ENCODE measurements around the gene ACADVL. TPM values are rescaled to one million over a fixed set of nuclear protein-coding genes. Genes with fewer than 3 reads are reported as not detected.
"Not testable (repeated sequence)": the region's sequence is repeated elsewhere in the genome, so short reads cannot be mapped to it uniquely, and the experiment has no call there.

ACADVL gene
- 1,048 TPM for total RNA-seq

DNA sequence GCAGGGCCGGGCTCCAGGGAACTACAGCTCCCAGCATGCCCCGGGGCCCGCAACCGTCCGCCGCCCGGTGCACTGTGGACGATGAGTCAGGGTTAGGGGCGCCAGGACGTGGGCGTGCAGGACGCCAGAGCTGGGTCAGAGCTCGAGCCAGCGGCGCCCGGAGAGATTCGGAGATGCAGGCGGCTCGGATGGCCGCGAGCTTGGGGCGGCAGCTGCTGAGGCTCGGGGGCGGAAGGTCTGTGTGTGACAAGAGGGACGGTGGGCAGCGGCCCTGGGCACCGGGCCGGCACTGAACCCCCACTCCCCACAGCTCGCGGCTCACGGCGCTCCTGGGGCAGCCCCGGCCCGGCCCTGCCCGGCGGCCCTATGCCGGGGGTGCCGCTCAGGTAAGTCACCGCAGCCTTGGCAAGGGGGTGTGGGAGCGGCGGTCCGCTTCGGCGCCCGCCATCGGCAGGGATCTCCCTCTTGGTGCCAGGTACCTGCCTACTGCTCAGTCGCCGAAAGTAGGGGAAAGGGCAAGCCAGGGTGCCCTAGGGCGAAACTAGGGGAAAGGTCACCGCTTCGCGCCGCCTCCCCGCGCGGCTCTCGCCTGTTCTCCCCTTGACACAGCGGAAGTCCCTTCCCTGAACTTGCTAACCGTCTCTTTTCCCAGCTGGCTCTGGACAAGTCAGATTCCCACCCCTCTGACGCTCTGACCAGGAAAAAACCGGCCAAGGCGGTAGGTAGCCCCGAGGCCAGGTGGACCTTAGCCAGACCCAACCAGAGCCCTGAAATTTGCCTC is at the start of gene ACADVL, which contains the start of gene DLG4:
ACADVL (plus strand) TSS at position 127 of the 781 bp plus-strand sequence; CDS start at position 174, 47 bp downstream.
DLG4 (minus strand) TSS at position 25 of the 781 bp plus-strand sequence.
- H3K4me1 ChIP-seq = peaks cover 23 to 40% of the 10 kb centered on the region in 2 donors

DNA sequence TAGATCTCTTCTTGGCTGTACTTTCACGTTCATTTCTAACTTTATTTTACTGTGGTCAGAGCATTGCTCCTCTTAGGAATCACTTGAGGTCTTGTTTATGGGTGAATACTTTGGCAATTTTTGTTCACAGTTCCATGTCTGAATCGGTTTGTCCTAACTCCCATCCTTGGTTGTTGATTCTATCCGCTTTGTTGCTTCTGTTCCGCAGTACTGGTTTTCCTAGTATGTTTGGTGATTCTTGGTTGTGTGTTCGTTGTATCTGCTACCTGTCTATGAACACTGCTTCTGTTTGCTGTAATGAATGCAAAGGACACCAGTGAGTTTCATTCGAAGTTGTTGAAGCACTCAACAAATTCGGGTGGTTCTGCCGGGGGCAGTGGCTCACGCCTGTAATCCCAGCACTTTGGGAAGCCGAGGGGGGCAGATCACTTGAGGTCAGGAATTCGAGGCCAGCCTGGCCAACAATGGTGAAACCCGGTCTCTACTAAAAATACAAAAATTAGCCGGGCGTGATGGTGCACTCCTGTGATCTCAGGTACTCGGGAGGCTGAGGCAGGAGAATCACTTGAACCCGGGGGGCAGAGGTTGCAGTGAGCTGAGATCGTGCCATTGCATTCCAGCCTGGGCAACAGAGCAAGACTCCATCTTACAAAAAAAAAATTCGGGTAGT is 47.1 kb upstream of the ACADVL start:
- DNase-seq (ENCODE audit: low spot score in 2 of 2); H3K36me3 ChIP-seq; H3K4me1 ChIP-seq; H3K27ac ChIP-seq; H3K9me3 ChIP-seq; H3K27me3 ChIP-seq; H3K4me3 ChIP-seq; intact Hi-C loops (cut with DNase I): not testable (repeated sequence)

More for the DNA sequence above, at the start of gene ACADVL, which contains the start of gene DLG4:
- Histone ChIP-seq H3K36me3 (peaks cover 31 to 32% of the 10 kb centered on the region in 2 donors), H3K27ac (peak within 1 kb of the TSS; percentile 96 to 100), H3K9me3 (no peaks in the 10 kb centered on the region), H3K27me3 (no peaks in the 10 kb centered on the region), H3K4me3 (peak within 1 kb of the TSS; percentile 81 to 98)
- intact Hi-C loops (cut with DNase I) = loop anchor here (1.0 to 10.0 kb wide), 2 partner anchors 19 to 615 kb away; partner anchors contain the start of genes KDM6B and PHF23
- peak; percentile 78 to 96 for DNase-seq (ENCODE audit: low spot score in 2 of 2)
- TF ChIP-seq, protein P1, sequence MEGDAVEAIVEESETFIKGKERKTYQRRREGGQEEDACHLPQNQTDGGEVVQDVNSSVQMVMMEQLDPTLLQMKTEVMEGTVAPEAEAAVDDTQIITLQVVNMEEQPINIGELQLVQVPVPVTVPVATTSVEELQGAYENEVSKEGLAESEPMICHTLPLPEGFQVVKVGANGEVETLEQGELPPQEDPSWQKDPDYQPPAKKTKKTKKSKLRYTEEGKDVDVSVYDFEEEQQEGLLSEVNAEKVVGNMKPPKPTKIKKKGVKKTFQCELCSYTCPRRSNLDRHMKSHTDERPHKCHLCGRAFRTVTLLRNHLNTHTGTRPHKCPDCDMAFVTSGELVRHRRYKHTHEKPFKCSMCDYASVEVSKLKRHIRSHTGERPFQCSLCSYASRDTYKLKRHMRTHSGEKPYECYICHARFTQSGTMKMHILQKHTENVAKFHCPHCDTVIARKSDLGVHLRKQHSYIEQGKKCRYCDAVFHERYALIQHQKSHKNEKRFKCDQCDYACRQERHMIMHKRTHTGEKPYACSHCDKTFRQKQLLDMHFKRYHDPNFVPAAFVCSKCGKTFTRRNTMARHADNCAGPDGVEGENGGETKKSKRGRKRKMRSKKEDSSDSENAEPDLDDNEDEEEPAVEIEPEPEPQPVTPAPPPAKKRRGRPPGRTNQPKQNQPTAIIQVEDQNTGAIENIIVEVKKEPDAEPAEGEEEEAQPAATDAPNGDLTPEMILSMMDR (IDR thresholded peaks at IDR 0.05) = no peak

DNA sequence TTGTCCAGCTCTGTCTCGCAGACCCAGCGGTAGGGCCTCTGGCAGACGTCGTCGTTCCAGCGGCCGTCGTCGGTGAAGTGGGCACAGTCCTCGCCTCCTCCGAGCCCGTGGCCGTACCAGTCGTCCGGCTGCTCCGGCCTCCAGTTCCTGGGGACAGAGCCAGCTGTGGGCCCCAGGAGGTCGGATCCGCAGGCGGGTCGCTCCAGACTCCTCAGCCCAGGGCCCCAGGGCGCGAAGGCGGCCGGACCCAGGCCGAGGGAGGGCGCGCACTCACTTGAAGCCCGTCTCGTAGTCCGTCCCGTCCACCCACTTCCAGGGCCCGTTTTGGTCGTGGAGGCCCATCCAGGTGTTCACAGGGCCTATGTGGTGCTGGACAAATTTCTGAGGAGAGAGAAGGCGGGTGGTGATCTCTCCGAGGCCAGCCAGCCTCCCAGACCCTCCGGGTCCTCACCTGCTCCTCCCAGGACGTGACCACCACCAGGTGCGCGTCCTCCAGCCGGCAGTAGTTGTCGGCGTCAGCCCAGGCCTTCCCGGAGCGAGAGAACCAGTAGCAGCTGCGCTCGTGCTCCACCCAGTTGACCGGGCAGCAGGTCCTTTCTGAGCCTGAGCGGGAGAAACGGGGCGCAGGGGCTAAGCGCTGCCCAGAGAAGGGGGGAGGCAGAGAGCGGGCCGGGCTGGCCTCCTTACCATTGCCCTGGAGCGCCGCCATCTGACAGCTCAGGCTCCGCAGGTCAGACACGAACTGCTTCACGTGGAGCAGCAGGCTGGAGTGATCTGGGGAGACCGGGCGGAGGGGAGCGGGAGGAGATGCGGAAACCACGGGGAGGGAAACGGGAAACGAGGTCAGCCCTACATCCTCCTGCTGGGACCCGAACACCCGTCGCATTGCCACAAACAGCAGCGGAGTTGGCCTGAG is 45.8 kb upstream of the ACADVL start:
- H3K4me1 ChIP-seq = peaks cover 4 to 13% of the 10 kb centered on the region in 2 donors
- no peaks in the 10 kb centered on the region for H3K27me3 ChIP-seq
- H3K27ac ChIP-seq = no peak overlapping the region
- H3K36me3 ChIP-seq = no peaks in the 10 kb centered on the region
- no peak for DNase-seq (ENCODE audit: low spot score in 2 of 2)
- intact Hi-C loops (cut with DNase I) = no loop called here
- H3K9me3 ChIP-seq = no peaks in the 10 kb centered on the region
- no peak overlapping the region for H3K4me3 ChIP-seq
- TF ChIP-seq, protein P1 (IDR thresholded peaks at IDR 0.05) = no peak

DNA sequence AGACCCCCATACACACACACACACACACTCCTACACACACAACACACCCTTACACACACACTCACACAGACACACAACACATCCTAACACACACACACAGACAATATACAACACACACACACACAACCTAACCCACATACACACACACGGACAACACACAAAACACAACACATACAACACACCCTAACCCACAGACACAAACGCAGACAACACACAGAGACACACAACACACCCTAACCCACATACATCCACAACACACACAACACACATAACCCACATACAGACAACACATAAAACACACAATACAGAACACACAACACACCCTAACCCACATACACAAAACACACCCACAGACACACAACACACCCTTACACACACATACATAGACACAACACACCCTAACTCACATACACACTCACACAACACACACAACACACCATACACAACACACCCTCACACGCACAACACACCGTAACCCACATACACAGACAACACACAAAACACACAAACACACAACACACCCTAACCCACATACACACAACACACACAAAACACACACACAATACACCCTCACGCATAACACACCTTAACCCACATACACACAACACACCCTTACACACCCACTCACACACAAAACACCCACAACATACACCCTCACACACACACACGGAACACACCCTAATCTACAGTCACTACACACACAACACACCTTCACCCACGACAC is 45.0 kb upstream of the ACADVL start:
- no peak overlapping the region for H3K4me3 ChIP-seq
- TF ChIP-seq, protein P1 (IDR thresholded peaks at IDR 0.05) = no peak
- H3K9me3 ChIP-seq = no peaks in the 10 kb centered on the region
- no peak overlapping the region for H3K27ac ChIP-seq
- DNase-seq (ENCODE audit: low spot score in 2 of 2) = no peak
- peaks cover 4 to 13% of the 10 kb centered on the region in 2 donors for H3K4me1 ChIP-seq
- no peaks in the 10 kb centered on the region for H3K36me3 ChIP-seq
- H3K27me3 ChIP-seq = no peaks in the 10 kb centered on the region
- intact Hi-C loops (cut with DNase I) = loop anchor here (5.0 kb wide), 1 partner anchor 122 kb away; no protein-coding TSS in a partner anchor

DNA sequence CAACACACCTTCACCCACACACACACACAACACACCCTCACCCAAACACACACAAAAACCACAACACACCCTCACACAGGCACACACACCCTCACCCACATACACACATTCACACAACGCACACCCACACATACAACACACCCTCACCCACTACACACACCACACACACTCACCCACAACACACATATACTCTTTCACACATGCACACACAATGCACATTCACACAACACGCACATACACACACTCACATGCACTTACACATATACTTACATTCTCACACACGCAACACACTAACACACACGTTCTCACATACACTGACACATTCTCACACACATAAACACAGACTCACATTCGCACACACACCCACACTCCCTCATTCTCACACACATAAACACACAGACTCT is 44.4 kb upstream of the ACADVL start:
- no peaks in the 10 kb centered on the region for H3K36me3 ChIP-seq
- no peak for DNase-seq (ENCODE audit: low spot score in 2 of 2)
- intact Hi-C loops (cut with DNase I) = loop anchor here (5.0 kb wide), 1 partner anchor 123 kb away; no protein-coding TSS in a partner anchor
- H3K4me1 ChIP-seq = peaks cover 4 to 13% of the 10 kb centered on the region in 2 donors
- no peaks in the 10 kb centered on the region for H3K9me3 ChIP-seq
- no peak overlapping the region for H3K27ac ChIP-seq
- TF ChIP-seq, protein P1 (IDR thresholded peaks at IDR 0.05) = no peak
- H3K4me3 ChIP-seq = no peak overlapping the region
- no peaks in the 10 kb centered on the region for H3K27me3 ChIP-seq

Measured in ascending aorta (tissue), 2 donors.